ENCODE measurements around the gene CIAO1.

DNA sequence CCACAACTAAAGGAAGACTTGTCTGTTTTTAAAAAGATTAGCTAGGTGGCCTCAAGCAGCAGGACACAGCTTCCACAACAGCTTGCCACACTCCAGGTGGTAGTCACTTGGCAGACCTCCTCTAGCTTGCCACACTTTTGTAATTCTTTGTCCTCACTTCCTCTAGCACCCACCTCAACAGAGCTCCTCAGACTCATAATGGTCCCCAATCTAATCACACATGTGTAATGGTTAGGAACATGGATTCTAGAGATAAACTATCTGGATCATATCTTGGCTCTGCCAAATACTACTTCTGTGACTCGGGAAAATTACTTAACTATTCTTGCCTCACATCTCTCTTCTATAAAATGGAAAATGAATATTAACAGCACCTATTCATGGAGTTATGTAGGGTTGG is 35.8 kb downstream of the CIAO1 start:
- TF ChIP-seq, protein P1, sequence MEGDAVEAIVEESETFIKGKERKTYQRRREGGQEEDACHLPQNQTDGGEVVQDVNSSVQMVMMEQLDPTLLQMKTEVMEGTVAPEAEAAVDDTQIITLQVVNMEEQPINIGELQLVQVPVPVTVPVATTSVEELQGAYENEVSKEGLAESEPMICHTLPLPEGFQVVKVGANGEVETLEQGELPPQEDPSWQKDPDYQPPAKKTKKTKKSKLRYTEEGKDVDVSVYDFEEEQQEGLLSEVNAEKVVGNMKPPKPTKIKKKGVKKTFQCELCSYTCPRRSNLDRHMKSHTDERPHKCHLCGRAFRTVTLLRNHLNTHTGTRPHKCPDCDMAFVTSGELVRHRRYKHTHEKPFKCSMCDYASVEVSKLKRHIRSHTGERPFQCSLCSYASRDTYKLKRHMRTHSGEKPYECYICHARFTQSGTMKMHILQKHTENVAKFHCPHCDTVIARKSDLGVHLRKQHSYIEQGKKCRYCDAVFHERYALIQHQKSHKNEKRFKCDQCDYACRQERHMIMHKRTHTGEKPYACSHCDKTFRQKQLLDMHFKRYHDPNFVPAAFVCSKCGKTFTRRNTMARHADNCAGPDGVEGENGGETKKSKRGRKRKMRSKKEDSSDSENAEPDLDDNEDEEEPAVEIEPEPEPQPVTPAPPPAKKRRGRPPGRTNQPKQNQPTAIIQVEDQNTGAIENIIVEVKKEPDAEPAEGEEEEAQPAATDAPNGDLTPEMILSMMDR (conservative IDR thresholded peaks at IDR 0.05; ENCODE audit: low read depth, low read length): no peak
- TF ChIP-seq BHLHE40 (IDR thresholded peaks at IDR 0.05; ENCODE audit: low read depth, low read length) (no peak), POLR2A (IDR thresholded peaks at IDR 0.05; ENCODE audit: low read depth, low read length) (no peak), RFX5 (IDR thresholded peaks at IDR 0.05; ENCODE audit: low read depth, low read length) (no peak)

Data from IMR-90 (cell line).